SK-N-MC (cell line): ENCODE results near the gene CD4.

Experiments
- EZH2 ChIP-seq: fragments of 200-600 bp; sonication (generic); IDR thresholded peaks from one replicate; pipeline ENCODE4 v1.6.1; 2017; ENCODE audit warnings: antibody characterized with exemption
- FOXP2 ChIP-seq: optimal IDR thresholded peaks from 2 replicates; pipeline ENCODE3; 2011; ENCODE audit warnings: mild to moderate bottlenecking, moderate library complexity; ENCODE audit not compliant: insufficient read depth; ENCODE audit errors: extremely low read length, control extremely low read depth
- POLR2AphosphoS5 ChIP-seq: IDR thresholded peaks from 2 replicates; pipeline ENCODE4 v1.6.1; 2012; ENCODE audit warnings: mild to moderate bottlenecking, low read depth, low read length, borderline replicate concordance

GRCh38 chr12:6840330-6840729 is 51.0 kb downstream of the CD4 start:
- TF ChIP-seq EZH2 (no peak), POLR2AphosphoS5 (no peak), FOXP2 (no peak)
